Breast epithelium (tissue), 3 donors: ENCODE measurements around the gene SKOR2.

Experiments used
- POLR2A ChIP-seq: fragments of 450-650 bp; IDR thresholded peaks from one replicate; pipeline ENCODE4 v1.6.1; 2016; ENCODE audit warnings: antibody characterized with exemption, mild to moderate bottlenecking, moderate library complexity
- POLR2AphosphoS5 ChIP-seq, 3 donors: sonication (generic); formaldehyde crosslinking; IDR thresholded peaks; one replicate each; pipeline ENCODE4 v1.6.1; 2017; ENCODE audit warnings: antibody characterized with exemption in 3 of 3
- TF ChIP-seq, protein P1 (sequence below), 3 donors: fragments of 450-650 bp; IDR thresholded peaks; one replicate each; pipeline ENCODE4 v1.5.1; 2016 to 2017; ENCODE audit warnings: antibody characterized with exemption in 3 of 3, mild to moderate bottlenecking in 3 of 3, moderate library complexity in 3 of 3

DNA sequence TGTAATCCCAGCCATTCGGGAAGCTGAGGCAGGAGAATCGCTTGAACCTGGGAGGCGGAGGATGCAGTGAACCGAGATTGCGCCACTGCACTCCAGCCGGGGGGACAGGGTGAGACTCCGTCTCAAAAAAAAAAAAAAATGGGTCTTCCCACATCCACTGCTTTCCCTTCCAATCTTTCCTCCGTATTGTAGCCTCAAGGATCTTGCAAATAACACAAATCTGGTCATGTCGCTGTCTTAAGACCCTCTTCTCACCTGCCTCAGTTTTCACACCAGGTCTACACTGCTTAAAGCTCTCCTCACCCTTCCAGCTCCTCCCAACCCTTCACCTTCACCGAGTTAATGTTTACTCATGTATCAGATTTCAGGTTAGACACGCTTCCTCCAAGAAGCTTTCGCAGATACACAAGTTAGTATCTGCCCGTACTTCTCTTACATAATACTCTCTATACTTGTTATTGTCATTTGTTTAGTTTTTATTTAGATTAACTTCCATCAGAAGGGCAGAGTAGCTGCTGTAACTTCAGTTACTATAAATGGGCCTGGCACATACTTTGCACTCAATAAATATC lies 76.8 kb downstream of the SKOR2 start:
- TF ChIP-seq POLR2A (no peak), POLR2AphosphoS5 (IDR thresholded peaks at IDR 0.05) (no peak)
- TF ChIP-seq, protein P1, sequence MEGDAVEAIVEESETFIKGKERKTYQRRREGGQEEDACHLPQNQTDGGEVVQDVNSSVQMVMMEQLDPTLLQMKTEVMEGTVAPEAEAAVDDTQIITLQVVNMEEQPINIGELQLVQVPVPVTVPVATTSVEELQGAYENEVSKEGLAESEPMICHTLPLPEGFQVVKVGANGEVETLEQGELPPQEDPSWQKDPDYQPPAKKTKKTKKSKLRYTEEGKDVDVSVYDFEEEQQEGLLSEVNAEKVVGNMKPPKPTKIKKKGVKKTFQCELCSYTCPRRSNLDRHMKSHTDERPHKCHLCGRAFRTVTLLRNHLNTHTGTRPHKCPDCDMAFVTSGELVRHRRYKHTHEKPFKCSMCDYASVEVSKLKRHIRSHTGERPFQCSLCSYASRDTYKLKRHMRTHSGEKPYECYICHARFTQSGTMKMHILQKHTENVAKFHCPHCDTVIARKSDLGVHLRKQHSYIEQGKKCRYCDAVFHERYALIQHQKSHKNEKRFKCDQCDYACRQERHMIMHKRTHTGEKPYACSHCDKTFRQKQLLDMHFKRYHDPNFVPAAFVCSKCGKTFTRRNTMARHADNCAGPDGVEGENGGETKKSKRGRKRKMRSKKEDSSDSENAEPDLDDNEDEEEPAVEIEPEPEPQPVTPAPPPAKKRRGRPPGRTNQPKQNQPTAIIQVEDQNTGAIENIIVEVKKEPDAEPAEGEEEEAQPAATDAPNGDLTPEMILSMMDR (IDR thresholded peaks at IDR 0.05) = no peak
